Ovary (tissue), 9 donors: ENCODE data around the gene LMNB1. TPM values are rescaled to one million over a fixed set of nuclear protein-coding genes. Genes with fewer than 3 reads are reported as not detected.

Experiments
- DNase-seq, 5 donors: peaks; one replicate each; pipeline ENCODE4 v3.0.0-alpha.2; 2019 to 2020
- H3K27ac ChIP-seq, 2 donors: fragments of 200-600 bp; one replicate each; pipeline versions ENCODE4 v1.5.1 to v1.8.0; 2019 to 2022
- H3K27me3 ChIP-seq: fragments of 200-600 bp; one replicate; pipeline ENCODE4 v1.8.0; 2022
- H3K36me3 ChIP-seq: fragments of 200-600 bp; sonication (generic); one replicate; pipeline ENCODE4 v1.5.1; 2019
- H3K4me1 ChIP-seq: one replicate; pipeline ENCODE4 v1.8.1; 2013; ENCODE audit warnings: mild to moderate bottlenecking, moderate library complexity; ENCODE audit not compliant: insufficient read depth
- H3K4me3 ChIP-seq: fragments of 200-600 bp; sonication (generic); one replicate; pipeline ENCODE4 v1.5.1; 2017
- H3K9me3 ChIP-seq, 2 donors: fragments of 200-600 bp in 1 of 2; sonication (generic) in 1 of 2; one replicate each; pipeline versions ENCODE4 v1.5.1 to v1.8.1; 2013 to 2019; ENCODE audit warnings: mild to moderate bottlenecking in 1 of 2, moderate library complexity in 1 of 2
- EP300 ChIP-seq: sonication (generic); formaldehyde crosslinking; IDR thresholded peaks from one replicate; pipeline ENCODE4 v1.6.1; 2017; ENCODE audit warnings: antibody characterized with exemption
- POLR2A ChIP-seq: fragments of 450-650 bp; IDR thresholded peaks from one replicate; pipeline ENCODE4 v1.6.1; 2017; ENCODE audit warnings: antibody characterized with exemption, mild to moderate bottlenecking, moderate library complexity
- WGBS, 3 donors: extraction: QIAGEN DNeasy Blood & Tissue Kit in 1 of 3; methylation state at CpG; one replicate each; pipeline versions ENCODE4 v1.1.5 to v1.1.7; 2013 to 2017; 5-methylcytosine and 5-hydroxymethylcytosine counted together
- intact Hi-C, 4 donors: fragments of 100-400 bp; cut with DNase I; formaldehyde crosslinking; loops; one replicate each; pipeline versions ENCODE4 v1.11.0 to v1.15.1; 2022 to 2023
- polyA plus RNA-seq, 2 donors: library from polyadenylated mRNA; stranded (reverse); fragments of 200-250 nt in 1 of 2; fragments of 350-450 nt in 1 of 2; fragmentation: Illumina TruSeq in 1 of 2; extraction: RNeasy Lipid Tissue Mini Kit (QIAGEN cat#74804) in 1 of 2; gene quantifications; one replicate each; pipeline ENCODE4 v1.2.3, GENCODE V29; 2013 to 2014
- total RNA-seq, 7 donors: library from RNA; depleted of rRNA in 2 of 7; stranded (reverse); fragments of >200 nt in 2 of 7; fragmentation: NEBNext Ultra II Directional in 3 of 7; extraction: Animal tissue kit (Norgen Biotek cat#: 25700) in 3 of 7; gene quantifications; one replicate each; pipeline versions ENCODE4 v1.1.0 to v1.2.4, GENCODE V29; 2016 to 2023
- TF ChIP-seq, protein P1 (sequence below), 3 donors: fragments of 450-650 bp in 2 of 3; fragments of 200-600 bp in 1 of 3; IDR thresholded peaks; one replicate each; pipeline versions ENCODE4 v1.5.1 to v1.8.0; 2016 to 2022; ENCODE audit warnings: antibody characterized with exemption in 3 of 3, mild to moderate bottlenecking in 1 of 3
- donor health status: DM: no; HTN: no; CAD: no; lungs with moderate emphysema.
- donor health status: DM: no; HTN: no; CAD: no.
- donor health status: Bipolar disorder and iron deficiency.
- donor health status: DM: yes; HTN: yes; CAD: no.
- donor health status: DM: no; HTN: no; CAD: no.
- donor health status: DM: yes; HTN: yes; CAD: no.

Gene LMNB1
- total and polyA plus RNA-seq, 9 donors = 3.0 to 10.0 (median 8.3) TPM

DNA sequence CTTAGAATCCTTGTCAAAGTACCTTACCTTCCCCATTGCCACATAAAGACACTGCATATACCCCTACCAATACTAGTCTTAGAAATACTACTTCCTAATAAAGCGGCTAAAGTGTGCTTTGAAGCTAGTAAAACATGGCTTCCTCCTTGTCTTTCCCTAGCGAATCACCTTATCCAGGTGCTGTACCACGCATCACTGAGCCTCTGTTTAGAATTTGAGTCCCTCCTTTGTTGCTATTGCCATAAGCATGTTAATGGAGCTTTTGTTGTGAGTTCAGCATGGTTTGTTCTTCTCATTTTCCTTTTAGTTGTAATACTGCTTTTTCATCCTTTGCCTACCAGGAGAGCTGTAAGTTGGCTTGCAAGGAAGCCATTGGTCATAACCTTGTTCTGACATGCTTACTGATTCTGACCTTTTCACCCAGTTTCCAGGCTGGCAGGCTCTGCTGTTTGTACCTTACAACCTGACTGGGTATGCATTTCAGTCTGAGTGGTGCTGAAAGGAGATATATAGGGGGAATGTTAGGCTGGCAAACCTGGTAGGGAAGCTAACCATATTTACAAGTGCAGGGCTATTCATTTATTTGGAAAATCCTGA, 49.8 kb downstream of the LMNB1 start:
- Histone ChIP-seq H3K4me3 (no peak overlapping the region), H3K4me1 (no peaks in the 10 kb centered on the region), H3K36me3 (no peaks in the 10 kb centered on the region), H3K27me3 (no peaks in the 10 kb centered on the region), H3K9me3 (no peaks in the 10 kb centered on the region), H3K27ac (no peak overlapping the region)
- intact Hi-C loops = no loop called here
- 66 to 81% (median 78%) methylated on average over 3 of the region's 3 CpGs for WGBS, 3 donors
- no peak for TF ChIP-seq EP300
- TF ChIP-seq POLR2A = no peak
- TF ChIP-seq, protein P1, sequence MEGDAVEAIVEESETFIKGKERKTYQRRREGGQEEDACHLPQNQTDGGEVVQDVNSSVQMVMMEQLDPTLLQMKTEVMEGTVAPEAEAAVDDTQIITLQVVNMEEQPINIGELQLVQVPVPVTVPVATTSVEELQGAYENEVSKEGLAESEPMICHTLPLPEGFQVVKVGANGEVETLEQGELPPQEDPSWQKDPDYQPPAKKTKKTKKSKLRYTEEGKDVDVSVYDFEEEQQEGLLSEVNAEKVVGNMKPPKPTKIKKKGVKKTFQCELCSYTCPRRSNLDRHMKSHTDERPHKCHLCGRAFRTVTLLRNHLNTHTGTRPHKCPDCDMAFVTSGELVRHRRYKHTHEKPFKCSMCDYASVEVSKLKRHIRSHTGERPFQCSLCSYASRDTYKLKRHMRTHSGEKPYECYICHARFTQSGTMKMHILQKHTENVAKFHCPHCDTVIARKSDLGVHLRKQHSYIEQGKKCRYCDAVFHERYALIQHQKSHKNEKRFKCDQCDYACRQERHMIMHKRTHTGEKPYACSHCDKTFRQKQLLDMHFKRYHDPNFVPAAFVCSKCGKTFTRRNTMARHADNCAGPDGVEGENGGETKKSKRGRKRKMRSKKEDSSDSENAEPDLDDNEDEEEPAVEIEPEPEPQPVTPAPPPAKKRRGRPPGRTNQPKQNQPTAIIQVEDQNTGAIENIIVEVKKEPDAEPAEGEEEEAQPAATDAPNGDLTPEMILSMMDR (IDR thresholded peaks at IDR 0.05) = no peak
- DNase-seq = no peak

DNA sequence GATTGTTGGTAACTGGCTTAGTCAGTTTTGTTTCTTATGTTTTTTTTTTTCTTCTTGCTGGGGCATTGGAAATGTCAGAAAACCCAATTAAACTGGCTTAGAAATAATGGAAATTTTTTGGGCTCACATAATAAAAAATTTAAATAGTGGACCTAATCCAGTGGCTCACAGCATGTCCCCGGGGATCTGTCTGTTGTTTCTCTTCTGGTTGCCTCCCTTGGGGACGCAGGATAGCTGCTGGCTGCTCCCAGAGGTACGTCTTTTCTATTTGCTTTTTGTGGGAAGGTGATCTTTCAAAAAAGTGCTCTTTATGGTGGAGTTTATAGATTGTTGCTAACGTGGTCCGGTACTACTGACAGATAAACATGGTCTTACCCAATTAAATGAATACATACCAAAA, 52.2 kb downstream of the LMNB1 start:
- no peak for DNase-seq
- intact Hi-C loops = no loop called here
- TF ChIP-seq EP300 (no peak), POLR2A (no peak)
- TF ChIP-seq, protein P1 (IDR thresholded peaks at IDR 0.05) = no peak
- Histone ChIP-seq H3K4me3 (no peak overlapping the region), H3K27me3 (no peaks in the 10 kb centered on the region), H3K9me3 (no peaks in the 10 kb centered on the region), H3K27ac (no peak overlapping the region), H3K36me3 (no peaks in the 10 kb centered on the region), H3K4me1 (no peaks in the 10 kb centered on the region)
- 89 to 92% (median 92%) methylated on average over 5 of the region's 5 CpGs for WGBS, 3 donors

DNA sequence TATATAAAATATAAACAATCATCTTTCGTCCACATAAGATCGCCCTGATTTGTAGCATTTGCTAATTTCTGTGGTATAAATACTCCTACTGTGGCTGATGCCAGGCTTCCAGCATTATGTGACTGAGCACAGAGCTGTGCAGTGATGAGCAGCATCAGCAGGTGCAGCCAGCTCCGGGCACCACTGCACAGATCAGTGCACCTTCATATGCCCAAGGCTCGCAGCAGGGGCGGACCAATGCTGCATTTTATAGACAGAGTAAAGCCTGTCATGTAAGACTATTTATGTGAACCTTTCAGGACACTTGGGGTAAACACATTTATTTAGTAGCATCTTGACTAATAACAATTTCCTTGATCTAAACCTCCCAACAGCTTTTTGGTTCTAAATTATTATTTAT, 53.1 kb downstream of the LMNB1 start:
- no peak overlapping the region for H3K4me3 ChIP-seq
- 91 to 96% (median 93%) methylated on average over 5 of the region's 5 CpGs for WGBS, 3 donors
- intact Hi-C loops = loop anchor here in 1 of 4 donors (10.0 kb wide), 1 partner anchor 665 kb away; no protein-coding TSS in a partner anchor
- no peak for DNase-seq
- H3K36me3 ChIP-seq = no peaks in the 10 kb centered on the region
- H3K27me3 ChIP-seq = no peaks in the 10 kb centered on the region
- no peaks in the 10 kb centered on the region for H3K4me1 ChIP-seq
- TF ChIP-seq EP300 = no peak
- TF ChIP-seq POLR2A = no peak
- TF ChIP-seq, protein P1 (IDR thresholded peaks at IDR 0.05) = no peak
- no peaks in the 10 kb centered on the region for H3K9me3 ChIP-seq
- no peak overlapping the region for H3K27ac ChIP-seq

DNA sequence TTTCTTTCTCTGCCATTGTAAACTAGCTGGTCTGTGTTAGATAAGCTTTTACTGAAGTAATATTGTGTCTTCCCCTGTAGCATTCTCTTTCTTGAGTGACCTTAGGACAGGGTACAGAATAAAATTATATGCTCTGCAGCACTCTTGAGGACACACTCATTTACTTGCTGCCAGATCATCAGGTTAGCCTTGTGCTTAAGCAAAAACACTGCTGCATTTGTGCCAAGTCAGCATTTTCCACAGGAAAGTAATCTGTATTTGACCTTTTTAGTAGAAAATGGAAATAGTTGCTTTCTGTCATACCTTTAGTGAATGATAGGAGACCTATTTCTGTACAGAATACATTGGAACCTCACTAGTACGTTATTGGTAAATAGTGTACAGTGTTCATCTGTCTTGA, 54.2 kb downstream of the LMNB1 start:
- no peak overlapping the region for H3K4me3 ChIP-seq
- no peaks in the 10 kb centered on the region for H3K27me3 ChIP-seq
- intact Hi-C loops = loop anchor here in 1 of 4 donors (10.0 kb wide), 1 partner anchor 664 kb away; no protein-coding TSS in a partner anchor
- H3K9me3 ChIP-seq = no peaks in the 10 kb centered on the region
- no peaks in the 10 kb centered on the region for H3K4me1 ChIP-seq
- TF ChIP-seq POLR2A (no peak), EP300 (no peak)
- TF ChIP-seq, protein P1 (IDR thresholded peaks at IDR 0.05) = no peak
- no peak overlapping the region for H3K27ac ChIP-seq
- no peak for DNase-seq
- no peaks in the 10 kb centered on the region for H3K36me3 ChIP-seq
- WGBS, 3 donors = 28 to 88% (median 72%) methylated on average over 1 of the region's 1 CpG
